HG02763 (cell line): ENCODE results near the gene HPN.
"Not testable (repeated sequence)": the region's sequence is repeated elsewhere in the genome, so short reads cannot be mapped to it uniquely, and the experiment has no call there.

Experiments used
- ATAC-seq: cut with Tn5 transposase; IDR thresholded peaks from one replicate; pipeline ENCODE4 v1.9.1; 2021; ENCODE audit warnings: mild to moderate bottlenecking, moderate library complexity; ENCODE audit not compliant: unreplicated experiment

The HPN gene

DNA sequence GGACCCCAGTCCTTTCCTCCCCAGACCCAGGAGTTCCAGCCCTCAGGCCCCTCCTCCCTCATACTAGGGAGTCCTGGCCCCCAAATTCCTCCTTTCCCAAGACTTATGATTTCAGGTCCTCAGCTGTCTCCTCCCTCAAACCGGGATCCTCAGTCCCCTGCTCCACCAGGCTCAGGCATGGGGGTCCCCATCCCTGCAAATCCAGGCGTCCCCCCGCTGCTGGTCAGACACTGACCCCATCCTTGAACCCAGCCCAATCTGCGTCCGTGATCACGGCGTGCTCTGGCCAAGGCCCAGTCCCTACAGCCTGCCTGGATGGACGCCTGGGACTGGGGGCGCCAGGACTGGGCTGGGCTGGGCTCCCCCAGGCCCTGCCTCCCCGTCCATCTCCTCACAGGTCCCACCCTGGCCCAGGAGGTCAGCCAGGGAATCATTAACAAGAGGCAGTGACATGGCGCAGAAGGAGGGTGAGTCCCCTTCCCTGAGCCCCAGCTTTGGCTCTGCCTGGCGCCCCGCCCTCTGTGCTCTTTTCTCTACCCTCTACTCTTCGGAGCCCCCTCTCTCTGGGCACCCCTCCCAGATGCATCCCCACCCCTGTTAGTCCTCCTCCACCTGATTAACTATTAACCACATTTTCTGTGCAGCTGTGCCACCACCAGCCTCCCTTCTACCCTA is 672 bp downstream of the HPN start:
- ATAC-seq: no peak

DNA sequence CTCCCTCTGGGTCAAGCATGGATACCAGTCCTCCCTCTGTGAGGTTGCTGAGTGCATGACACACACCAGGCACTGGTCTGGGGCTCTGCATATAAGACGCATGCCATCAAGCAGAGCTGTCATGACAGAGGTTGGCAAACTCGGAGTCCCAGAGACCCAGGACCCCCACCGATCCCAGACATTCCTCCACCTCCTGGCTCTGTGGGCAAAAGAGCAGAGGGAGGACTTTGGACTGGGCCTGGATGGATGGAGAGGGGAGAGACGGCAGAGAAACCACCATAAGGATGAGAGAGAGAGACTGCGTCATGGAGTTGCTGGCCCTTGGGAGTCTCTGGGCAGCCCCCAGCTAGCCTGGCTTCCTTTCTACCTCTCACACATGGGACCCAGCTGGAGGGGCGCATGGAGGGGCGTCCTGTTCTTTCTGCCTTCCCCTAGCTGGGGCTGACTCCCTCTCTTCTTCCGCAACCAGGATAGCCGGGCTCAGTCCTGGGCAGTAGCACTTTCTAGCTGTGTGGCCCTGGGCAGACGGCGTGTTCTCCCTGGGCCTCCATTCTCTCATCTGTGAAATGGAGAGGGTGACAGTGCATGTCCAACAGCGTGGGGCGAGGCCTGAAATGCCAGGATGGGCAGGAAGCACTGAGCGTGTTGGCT is 1.6 kb downstream of the HPN start:
- ATAC-seq: no peak

DNA sequence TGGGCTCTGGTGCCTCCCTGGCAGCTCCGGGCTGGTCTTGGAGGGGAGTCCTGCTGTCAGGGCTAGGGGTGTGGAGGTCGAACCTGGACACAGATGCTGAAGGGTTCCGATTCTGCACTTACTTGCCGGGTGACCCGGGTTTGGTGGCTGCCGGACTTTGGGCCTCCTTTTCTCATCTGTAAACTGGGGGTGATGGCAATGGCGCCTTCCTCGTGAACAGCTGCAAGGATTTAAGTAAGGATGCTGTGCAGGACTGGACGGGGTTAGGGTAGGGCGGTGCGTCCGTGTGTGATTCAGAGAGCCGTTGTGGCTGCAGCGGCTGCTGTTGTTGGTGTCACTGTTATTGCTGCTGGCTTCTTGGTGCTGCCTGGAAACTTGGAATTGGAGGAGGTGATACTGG is 2.4 kb downstream of the HPN start:
- no peak for ATAC-seq

DNA sequence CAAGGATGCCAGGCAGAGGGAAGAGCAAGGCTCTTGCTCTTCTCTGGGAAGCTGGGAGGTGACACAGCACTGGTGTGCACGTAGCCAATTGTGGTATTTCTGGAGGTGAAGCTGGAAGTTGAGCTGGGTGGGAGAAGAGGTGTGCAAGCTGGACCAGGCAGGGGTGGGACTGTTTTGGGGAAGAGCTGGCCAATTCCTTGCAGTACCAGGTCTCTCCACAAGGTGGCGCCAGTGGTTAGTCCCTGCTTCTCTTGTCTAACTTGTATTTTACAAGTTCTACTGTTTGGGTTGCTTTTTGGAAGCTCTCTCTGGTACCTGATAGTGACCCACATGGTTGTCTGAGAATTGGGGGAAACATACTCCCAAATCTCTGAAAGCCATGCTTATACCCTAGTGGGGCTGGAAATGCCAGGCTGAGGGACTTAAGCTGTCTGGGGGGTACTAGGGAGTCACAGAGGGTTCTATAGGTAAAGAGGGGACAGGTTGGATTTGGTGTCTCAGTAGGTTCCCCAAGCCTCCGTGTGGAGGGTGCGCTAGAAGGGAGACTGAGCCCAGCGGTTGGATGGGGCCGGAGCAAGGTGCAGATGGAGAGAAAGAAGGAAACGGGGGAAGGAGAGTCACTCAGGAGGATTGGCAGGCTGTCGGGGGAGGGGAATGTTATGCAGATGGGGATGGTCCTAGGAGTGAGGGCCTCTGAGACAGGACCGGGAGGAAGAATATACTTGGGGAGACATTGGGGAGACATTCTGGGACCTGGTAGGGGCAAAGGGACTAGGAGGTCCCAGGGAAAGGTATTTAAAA is 3.0 kb downstream of the HPN start:
- no peak for ATAC-seq

DNA sequence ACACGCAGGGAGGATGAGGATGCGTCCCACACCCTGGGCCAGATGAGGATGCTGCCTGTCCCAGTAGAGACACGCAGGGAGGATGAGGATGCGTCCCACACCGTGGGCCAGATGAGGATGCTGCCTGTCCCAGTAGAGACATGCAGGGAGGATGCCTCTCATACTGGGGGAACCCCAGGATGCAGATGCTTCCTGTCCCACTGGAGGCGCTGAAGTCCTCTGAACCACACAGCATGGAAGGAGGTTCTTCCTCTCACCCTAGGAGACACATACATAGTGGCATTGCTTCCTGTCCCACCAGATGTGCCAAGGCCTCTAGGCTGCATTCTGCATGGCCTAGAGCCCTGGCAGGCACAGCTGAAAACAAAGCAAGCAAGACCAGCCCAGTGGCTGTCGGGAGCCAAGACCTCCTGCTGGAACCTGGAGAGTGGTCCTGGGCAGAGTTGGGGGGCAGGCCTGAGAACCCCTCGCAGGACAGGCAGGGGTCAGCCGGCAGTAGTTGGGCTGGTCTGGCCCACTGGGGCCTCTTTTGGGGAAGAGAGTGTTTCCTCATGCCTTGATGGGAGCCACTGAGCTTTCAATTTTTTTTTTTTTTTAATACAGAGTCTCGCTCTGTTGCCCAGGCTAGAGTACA is 4.3 kb downstream of the HPN start:
- ATAC-seq: no peak

DNA sequence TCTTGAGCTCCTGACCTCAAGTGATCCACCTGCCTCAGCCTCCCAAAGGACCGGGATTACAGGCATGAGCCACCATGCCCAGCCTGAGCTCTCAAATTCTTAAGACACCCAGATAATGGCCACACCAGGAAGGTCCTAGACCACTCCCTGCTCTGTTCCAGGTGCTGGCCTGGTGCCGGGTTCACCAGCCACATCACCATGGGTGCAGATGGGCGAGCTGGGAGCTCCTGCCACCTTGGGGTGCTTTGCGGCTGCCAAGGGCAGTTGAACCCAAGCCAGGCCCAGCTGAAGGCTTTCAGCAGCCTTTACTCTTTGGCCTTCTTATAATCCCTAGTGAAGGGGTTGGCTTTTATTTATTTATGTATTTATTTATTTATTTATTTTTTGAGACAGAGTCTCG is 4.9 kb downstream of the HPN start:
- no peak for ATAC-seq

DNA sequence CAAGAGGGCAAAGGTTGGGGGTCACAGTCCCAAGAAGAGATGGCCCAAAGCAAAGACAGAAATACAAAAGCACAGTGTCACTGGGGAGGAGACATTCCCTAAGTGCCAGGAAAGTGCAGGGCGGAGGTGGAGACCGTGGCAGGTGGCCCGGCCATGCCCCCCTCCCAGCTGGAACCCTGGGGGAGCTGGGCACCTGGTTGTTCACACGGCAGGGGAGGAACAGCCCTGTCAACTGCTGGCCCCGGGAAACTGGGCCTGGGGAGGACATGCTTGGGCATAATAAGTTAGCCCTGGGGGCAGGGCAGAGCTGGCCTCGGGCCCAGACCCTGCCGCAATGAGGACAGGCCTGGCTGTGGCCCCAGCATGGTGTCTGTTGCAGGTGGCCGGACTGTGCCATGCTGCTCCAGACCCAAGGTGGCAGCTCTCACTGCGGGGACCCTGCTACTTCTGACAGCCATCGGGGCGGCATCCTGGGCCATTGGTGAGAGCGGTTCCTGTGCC is 7.4 kb downstream of the HPN start:
- ATAC-seq: no peak

DNA sequence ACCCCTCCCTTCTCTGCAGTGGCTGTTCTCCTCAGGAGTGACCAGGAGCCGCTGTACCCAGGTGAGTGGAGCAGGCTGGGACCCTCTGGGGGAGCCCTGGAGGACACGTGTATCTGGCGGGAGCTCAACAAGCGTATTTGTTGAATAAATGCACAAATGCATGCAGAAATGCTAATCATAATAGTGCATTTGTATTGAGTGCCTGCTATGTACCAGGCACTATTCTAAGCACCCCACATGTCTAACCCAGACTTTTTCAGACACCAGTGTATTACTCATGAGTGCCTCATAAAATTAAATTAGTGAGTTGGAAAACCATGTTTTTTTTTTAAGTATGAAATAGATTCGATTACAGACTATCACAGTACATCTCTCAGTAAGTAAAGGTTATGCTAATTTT is 7.9 kb downstream of the HPN start:
- no peak for ATAC-seq

DNA sequence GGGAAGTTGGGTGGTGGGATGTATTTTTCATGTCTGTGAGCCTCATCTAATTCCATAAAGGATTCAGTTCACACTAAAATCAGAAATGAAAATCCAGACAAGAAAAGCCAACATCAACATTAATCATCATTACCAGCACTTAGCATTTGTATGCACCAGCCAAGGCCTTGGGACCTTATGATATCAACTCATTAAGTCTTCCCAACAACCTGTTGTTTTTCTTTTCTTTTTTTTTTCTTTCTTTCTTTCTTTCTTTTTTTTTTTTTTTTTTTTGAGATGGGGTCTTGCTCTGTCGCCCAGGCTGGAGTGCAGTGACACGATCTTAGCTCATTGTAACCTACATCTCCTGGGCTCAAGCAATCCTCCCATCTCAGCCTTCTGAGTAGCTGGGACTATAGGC is 9.1 kb downstream of the HPN start:
- ATAC-seq: not testable (repeated sequence)

DNA sequence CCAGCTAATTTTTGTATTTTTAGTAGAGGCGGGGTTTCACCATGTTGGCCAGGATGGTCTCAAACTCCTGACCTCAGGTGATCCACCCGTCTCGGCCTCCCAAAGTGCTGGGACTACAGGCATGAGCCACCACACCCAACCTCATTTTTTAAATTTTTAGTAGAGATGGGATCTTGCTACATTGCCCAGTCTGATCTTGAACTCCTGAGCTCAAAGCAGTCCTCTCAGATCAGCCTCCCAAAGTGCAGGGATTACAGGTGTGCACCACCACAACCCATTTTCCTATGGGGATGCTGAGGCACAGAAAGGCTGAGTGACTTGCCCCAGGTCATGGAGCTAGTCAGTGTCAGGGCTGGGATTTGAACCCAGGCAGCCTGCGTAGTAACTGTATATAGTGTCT is 9.7 kb downstream of the HPN start:
- ATAC-seq: not testable (repeated sequence)

DNA sequence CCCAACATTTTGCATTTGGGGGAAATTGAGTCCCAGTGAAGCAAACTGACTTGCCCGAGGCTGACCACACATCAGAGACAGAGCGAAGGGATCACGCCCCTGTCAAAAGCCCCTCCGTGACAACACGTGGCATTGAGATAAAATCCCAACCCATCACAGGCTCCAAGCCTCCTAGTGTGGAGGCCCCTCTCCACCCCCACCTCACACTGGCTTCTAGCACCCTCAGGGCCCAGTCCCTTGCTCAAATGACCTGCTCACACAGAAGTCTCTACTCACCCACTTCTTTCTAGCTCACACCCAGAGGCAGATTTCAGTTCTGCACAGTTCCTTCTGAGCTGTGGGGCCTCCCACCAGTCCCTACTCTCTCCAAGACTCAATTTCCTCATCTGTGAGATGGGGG is 10.3 kb downstream of the HPN start:
- ATAC-seq: no peak

DNA sequence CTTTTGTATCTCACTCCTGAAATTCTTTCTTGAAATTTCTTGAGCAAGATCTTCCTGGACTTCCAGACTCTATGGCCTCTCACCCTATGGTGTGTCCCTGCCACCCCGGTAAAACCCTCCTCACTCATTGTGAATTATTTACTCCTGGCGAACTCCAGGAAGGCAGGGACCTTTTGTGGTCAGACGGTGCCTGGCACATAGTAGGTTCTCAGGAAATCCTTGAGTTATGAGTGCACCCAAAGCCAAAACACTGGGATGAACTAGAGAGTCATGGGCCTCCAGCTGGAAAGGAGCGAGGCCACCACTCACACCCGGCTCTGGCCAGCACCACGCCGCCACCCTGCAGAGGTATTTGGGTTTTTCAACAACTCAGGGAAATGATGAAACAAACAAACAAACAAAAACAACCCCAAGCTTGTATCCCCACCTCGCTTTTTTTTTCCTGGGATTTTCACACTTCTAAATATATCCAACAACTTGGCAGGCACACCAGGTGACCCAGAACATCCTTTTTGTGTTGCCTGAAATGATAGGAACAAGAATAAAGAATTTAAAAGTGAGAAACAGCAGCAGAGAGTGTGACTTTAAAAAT is 11.2 kb downstream of the HPN start:
- ATAC-seq: no peak

DNA sequence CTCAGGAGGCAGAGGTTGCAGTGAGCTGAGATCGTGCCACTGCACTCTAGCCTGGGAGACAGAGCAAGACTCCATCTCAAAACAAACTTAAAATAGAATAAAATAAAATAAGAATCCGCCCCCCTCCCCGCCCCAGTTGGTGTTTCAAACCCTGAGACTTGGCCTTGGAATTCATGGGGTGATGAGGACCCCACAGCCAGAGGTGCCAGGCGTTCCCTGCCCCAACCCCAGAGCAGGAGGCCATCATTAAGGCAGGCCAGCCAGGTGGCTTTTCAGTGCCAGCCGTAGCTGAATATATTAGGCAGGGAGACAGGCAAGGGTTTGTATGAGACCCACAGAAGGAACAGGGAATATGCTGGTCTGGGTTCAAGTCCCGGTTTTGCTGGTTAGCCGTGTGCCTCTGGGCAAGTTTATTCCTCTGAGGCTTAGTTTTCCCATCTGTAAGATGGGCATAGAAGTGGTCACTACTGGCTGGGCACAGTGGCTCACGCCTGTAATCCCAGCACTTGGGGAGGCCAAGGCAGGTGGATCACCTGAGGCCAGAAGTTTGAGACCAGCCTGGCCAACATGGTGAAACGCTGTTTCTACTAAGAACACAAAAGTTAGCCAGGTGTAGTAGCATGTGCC is 12.3 kb downstream of the HPN start:
- ATAC-seq: no peak

DNA sequence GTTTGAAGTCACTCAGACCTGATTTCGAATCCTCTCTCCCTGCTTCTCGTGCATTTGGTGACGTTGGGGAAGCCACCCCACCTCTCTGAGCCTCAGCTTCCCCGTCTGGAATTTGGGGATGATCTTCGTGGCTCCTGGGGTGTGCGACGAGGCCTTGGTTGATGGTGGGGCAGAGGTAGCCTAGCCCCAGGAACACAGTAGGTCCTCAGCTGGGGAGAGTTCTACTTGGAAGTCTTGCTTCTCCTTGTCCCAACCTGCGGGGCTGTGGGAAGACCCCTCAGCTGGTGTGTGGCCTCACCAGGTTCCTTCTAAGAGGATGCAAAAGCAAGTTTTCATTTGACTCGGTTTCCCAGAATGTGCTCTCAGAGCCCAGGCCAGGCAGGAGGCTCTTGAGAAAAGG is 13.1 kb downstream of the HPN start:
- ATAC-seq: no peak

DNA sequence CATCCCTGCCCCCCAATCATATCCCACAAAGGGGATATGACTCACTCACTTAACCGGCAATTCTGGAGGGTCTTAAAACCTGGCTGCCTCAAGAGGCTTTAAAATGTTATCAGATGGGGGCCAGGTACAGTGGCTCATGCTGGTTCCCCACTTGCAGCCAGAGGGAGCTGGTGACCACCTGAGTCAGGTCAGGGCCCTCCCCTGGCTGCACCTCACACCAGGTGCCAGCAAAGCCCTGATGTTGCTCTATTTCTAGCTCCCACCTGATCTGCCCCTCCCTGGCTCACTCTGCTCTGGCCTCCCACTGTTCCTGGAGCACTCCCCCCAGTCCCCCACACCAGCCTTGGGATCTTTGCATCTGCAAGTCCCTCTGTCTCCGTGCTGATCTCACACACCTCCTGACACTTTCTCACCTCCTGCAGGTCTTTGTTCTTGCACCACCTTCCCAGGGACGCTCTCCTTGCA is 14.2 kb downstream of the HPN start:
- ATAC-seq: no peak

DNA sequence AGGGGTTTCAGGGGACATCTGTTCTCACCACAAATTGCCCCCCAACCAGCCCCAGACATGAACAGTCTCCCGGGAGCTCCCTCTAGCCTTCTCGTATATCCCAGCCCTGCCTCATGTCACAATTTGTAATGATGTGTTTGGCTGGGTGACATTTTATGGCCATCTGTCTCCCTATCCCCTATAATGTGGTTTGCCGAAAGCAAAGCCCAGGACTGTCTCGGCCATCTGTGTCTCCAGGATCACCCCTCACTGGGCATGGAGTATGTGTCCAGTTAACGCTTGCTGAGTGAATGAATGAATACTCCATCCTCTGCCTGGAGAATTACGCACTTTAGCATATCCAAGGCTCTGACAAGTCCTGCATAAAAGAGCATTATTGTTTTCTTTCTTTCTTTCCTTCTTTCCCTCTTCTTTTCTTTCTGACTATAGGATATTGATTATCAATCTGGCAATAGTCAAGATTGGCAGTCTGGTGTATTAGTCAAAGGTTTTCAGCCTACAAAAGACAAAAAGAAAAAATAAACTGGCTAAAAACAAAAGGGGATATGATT is 15.1 kb downstream of the HPN start:
- no peak for ATAC-seq

DNA sequence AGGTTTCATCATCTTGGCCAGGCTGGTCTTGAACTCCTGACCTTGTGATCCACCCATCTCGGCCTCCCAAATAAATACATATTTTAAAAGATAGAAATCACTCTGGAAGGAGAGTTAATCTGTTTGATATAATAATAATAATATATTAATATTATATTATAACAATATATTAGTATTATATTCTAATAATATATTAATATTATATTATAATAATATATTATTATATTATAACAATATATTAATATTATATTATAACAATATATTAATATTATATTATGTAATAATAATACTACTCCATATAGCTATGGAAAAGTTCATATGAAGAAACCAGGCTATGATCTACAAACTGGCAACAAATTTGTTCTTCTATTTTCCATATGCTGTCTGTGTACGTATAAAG is 16.8 kb downstream of the HPN start:
- no peak for ATAC-seq

DNA sequence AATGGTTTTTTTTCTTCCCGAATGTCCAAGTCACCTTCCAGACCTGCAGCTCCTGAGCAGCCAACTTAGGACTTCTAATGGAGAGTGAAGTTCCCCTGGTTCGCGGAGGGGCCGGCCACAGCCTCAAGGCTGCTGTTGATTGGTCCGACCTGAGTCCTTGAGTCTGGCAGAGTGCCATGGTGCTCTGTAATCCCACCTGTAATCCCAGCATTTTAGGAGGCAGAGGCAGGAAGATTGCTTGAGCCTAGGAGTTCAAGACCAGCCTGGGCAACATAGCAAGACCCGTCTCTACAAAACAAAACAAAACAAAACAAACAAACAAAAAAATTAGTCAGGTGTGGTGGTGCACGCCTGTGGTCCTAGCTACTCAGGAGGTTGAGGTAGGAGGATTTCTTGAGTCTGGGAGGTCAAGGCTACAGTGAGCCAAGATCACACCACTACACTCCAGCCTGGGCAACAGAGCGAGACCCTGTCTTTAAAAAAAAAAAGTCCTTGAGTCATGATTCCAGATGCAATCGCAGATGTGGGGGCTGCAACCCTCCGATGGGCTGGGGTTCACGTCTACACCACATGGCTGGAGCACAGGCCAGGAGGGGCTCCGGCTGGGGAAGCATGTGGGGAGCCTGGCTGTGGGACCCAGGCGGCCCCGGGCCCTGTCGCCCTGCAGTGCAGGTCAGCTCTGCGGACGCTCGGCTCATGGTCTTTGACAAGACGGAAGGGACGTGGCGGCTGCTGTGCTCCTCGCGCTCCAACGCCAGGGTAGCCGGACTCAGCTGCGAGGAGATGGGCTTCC is 17.7 kb downstream of the HPN start:
- no peak for ATAC-seq

DNA sequence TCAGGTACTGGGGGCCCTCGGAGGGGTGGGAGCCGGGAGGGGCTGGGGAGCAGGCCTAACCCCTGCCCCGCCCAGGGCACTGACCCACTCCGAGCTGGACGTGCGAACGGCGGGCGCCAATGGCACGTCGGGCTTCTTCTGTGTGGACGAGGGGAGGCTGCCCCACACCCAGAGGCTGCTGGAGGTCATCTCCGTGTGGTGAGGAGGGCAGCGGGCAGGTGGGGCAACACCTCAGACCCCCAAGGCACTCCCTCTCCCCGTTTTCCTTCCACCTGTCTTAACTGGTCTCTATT is 18.2 kb downstream of the HPN start:
- ATAC-seq: no peak
